Activated CD4-positive, alpha-beta memory T cell treated with anti-CD3 and anti-CD28 coated beads, Interleukin-2, amount 10 ng/mL, durations not matched to agents 7 days and 5 days (primary cell): ENCODE results near the gene CST1. TPM values are rescaled to one million over a fixed set of nuclear protein-coding genes. Genes with fewer than 3 reads are reported as not detected.
"Not testable (repeated sequence)": the region's sequence is repeated elsewhere in the genome, so short reads cannot be mapped to it uniquely, and the experiment has no call there.

Experiments
- CTCF ChIA-PET: fragments of 350-600 bp; sonication (Branson Sonifier 250); formaldehyde crosslinking; loops from one replicate; lab custom pipeline; 2021; ENCODE audit warnings: antibody characterized with exemption, inconsistent platforms; lab: Charles Lee
- POLR2A ChIA-PET: fragments of 350-600 bp; sonication (Branson Sonifier 250); formaldehyde crosslinking; loops from one replicate; lab custom pipeline; 2021; ENCODE audit warnings: antibody characterized with exemption; lab: Charles Lee
- DNase-seq: peaks from one replicate; pipeline ENCODE4 v3.0.0-alpha.2; 2020
- H3K27ac Mint-ChIP-seq: one replicate; pipeline ENCODE4 v1.8.0; 2021; ENCODE audit warnings: mild to moderate bottlenecking, mixed read lengths
- H3K27me3 Mint-ChIP-seq: one replicate; pipeline ENCODE4 v1.8.0; 2021; ENCODE audit warnings: mixed read lengths
- H3K36me3 Mint-ChIP-seq: one replicate; pipeline ENCODE4 v1.8.0; 2021; ENCODE audit warnings: low read depth, mixed read lengths
- H3K4me1 Mint-ChIP-seq: one replicate; pipeline ENCODE4 v1.8.0; 2021; ENCODE audit warnings: mixed read lengths
- H3K4me3 Mint-ChIP-seq: one replicate; pipeline ENCODE4 v1.8.0; 2021; ENCODE audit warnings: mild to moderate bottlenecking, mixed read lengths
- H3K9me3 Mint-ChIP-seq: one replicate; pipeline ENCODE4 v1.8.0; 2021; ENCODE audit warnings: mixed read lengths
- total RNA-seq, 2 experiments: library from RNA; stranded (reverse); gene quantifications; one replicate each; pipeline ENCODE4 v1.2.3, GENCODE V29; 2021

The CST1 gene
- total RNA-seq, 2 experiments from 2014 or later, result not detected

GRCh38 chr20:23749746-23750145 is 989 bp downstream of the CST1 start:
- DNase-seq, result no peak
- no peak overlapping the region for H3K4me3 Mint-ChIP-seq
- ChIA-PET CTCF (no interaction called here), POLR2A (no interaction called here)
- no peaks in the 10 kb centered on the region for H3K4me1 Mint-ChIP-seq
- no peaks in the 10 kb centered on the region for H3K27me3 Mint-ChIP-seq
- H3K27ac Mint-ChIP-seq, result no peak overlapping the region
- H3K36me3 Mint-ChIP-seq, result no peaks in the 10 kb centered on the region
- no peaks in the 10 kb centered on the region for H3K9me3 Mint-ChIP-seq

- H3K4me1 Mint-ChIP-seq, POLR2A ChIA-PET, H3K27ac Mint-ChIP-seq, H3K9me3 Mint-ChIP-seq, DNase-seq, H3K4me3 Mint-ChIP-seq, CTCF ChIA-PET, H3K27me3 Mint-ChIP-seq, H3K36me3 Mint-ChIP-seq: not testable (repeated sequence)
Measured at GRCh38 chr20:23748975-23749374, 1.8 kb downstream of the CST1 start.

GRCh38 chr20:23747551-23747950 is 3.2 kb downstream of the CST1 start:
- H3K36me3 Mint-ChIP-seq, CTCF ChIA-PET, POLR2A ChIA-PET, H3K4me3 Mint-ChIP-seq, H3K27ac Mint-ChIP-seq, H3K27me3 Mint-ChIP-seq, DNase-seq, H3K9me3 Mint-ChIP-seq, H3K4me1 Mint-ChIP-seq: not testable (repeated sequence)

GRCh38 chr20:23747092-23747491 is 3.6 kb downstream of the CST1 start:
- H3K27me3 Mint-ChIP-seq, H3K4me1 Mint-ChIP-seq, POLR2A ChIA-PET, H3K27ac Mint-ChIP-seq, H3K4me3 Mint-ChIP-seq, CTCF ChIA-PET, H3K36me3 Mint-ChIP-seq, H3K9me3 Mint-ChIP-seq, DNase-seq: not testable (repeated sequence)

GRCh38 chr20:23746321-23746720 is 4.4 kb downstream of the CST1 start:
- DNase-seq, result no peak
- POLR2A ChIA-PET, result no interaction called here
- Mint-ChIP-seq H3K9me3 (no peaks in the 10 kb centered on the region), H3K36me3 (no peaks in the 10 kb centered on the region), H3K27ac (no peak overlapping the region), H3K4me1 (no peaks in the 10 kb centered on the region), H3K4me3 (no peak overlapping the region), H3K27me3 (no peaks in the 10 kb centered on the region)
- CTCF ChIA-PET, result no interaction called here

- DNase-seq, result no peak
- Mint-ChIP-seq H3K4me3 (no peak overlapping the region), H3K9me3 (no peaks in the 10 kb centered on the region), H3K27me3 (no peaks in the 10 kb centered on the region), H3K27ac (no peak overlapping the region), H3K36me3 (no peaks in the 10 kb centered on the region), H3K4me1 (no peaks in the 10 kb centered on the region)
- POLR2A ChIA-PET, result no interaction called here
- CTCF ChIA-PET, result no interaction called here
Measured at GRCh38 chr20:23745247-23745646, 5.5 kb downstream of the CST1 start.

- H3K9me3 Mint-ChIP-seq, result no peaks in the 10 kb centered on the region
- DNase-seq, result no peak
- no peaks in the 10 kb centered on the region for H3K27me3 Mint-ChIP-seq
- H3K4me3 Mint-ChIP-seq, result no peak overlapping the region
- no peaks in the 10 kb centered on the region for H3K36me3 Mint-ChIP-seq
- ChIA-PET POLR2A (no interaction called here), CTCF (no interaction called here)
- no peak overlapping the region for H3K27ac Mint-ChIP-seq
- no peaks in the 10 kb centered on the region for H3K4me1 Mint-ChIP-seq
Measured at GRCh38 chr20:23744817-23745216, 5.9 kb downstream of the CST1 start.

- H3K27ac Mint-ChIP-seq, H3K4me3 Mint-ChIP-seq, H3K9me3 Mint-ChIP-seq, H3K27me3 Mint-ChIP-seq, H3K36me3 Mint-ChIP-seq, DNase-seq, H3K4me1 Mint-ChIP-seq, POLR2A ChIA-PET, CTCF ChIA-PET: not testable (repeated sequence)
Measured at GRCh38 chr20:23735391-23735790, 15.3 kb downstream of the CST1 start.

GRCh38 chr20:23734949-23735348 is 15.8 kb downstream of the CST1 start:
- H3K4me3 Mint-ChIP-seq, CTCF ChIA-PET, DNase-seq, H3K27me3 Mint-ChIP-seq, H3K27ac Mint-ChIP-seq, H3K36me3 Mint-ChIP-seq, H3K9me3 Mint-ChIP-seq, POLR2A ChIA-PET, H3K4me1 Mint-ChIP-seq: not testable (repeated sequence)

- POLR2A ChIA-PET, H3K4me3 Mint-ChIP-seq, H3K27me3 Mint-ChIP-seq, H3K9me3 Mint-ChIP-seq, H3K4me1 Mint-ChIP-seq, CTCF ChIA-PET, DNase-seq, H3K36me3 Mint-ChIP-seq, H3K27ac Mint-ChIP-seq: not testable (repeated sequence)
Measured at GRCh38 chr20:23734440-23734839, 16.3 kb downstream of the CST1 start.

- Mint-ChIP-seq H3K4me1 (no peaks in the 10 kb centered on the region), H3K27me3 (peaks cover 2% of the 10 kb centered on the region)
- CTCF ChIA-PET, result no interaction called here
Measured at GRCh38 chr20:23727016-23727415, 23.7 kb downstream of the CST1 start.

GRCh38 chr20:23725102-23725501 is 25.6 kb downstream of the CST1 start:
- no peak overlapping the region for H3K4me3 Mint-ChIP-seq
- H3K36me3 Mint-ChIP-seq, result no peaks in the 10 kb centered on the region
- no peaks in the 10 kb centered on the region for H3K4me1 Mint-ChIP-seq
- no peak for DNase-seq
- ChIA-PET POLR2A (no interaction called here), CTCF (no interaction called here)
- no peaks in the 10 kb centered on the region for H3K9me3 Mint-ChIP-seq
- H3K27ac Mint-ChIP-seq, result no peak overlapping the region
- H3K27me3 Mint-ChIP-seq, result no peaks in the 10 kb centered on the region

More at GRCh38 chr20:23727016-23727415, 23.7 kb downstream of the CST1 start:
- Mint-ChIP-seq H3K27ac (no peak overlapping the region), H3K4me3 (no peak overlapping the region), H3K9me3 (no peaks in the 10 kb centered on the region), H3K36me3 (no peaks in the 10 kb centered on the region)
- no peak for DNase-seq
- POLR2A ChIA-PET, result no interaction called here

GRCh38 chr20:23723659-23724307 is 27.0 kb downstream of the CST1 start:
- CTCF ChIA-PET, result interaction anchor here (1.1 kb wide), 1 partner anchor 22 kb away, joined by 3 read pairs; no protein-coding TSS in a partner anchor
- H3K4me1 Mint-ChIP-seq, H3K9me3 Mint-ChIP-seq, H3K4me3 Mint-ChIP-seq, POLR2A ChIA-PET, H3K27me3 Mint-ChIP-seq, H3K27ac Mint-ChIP-seq, H3K36me3 Mint-ChIP-seq: not testable (repeated sequence)
- peak; percentile 39 for DNase-seq

GRCh38 chr20:23722851-23723250 is 27.9 kb downstream of the CST1 start:
- H3K36me3 Mint-ChIP-seq, DNase-seq, POLR2A ChIA-PET, H3K27ac Mint-ChIP-seq, H3K27me3 Mint-ChIP-seq, H3K4me3 Mint-ChIP-seq, H3K9me3 Mint-ChIP-seq, H3K4me1 Mint-ChIP-seq: not testable (repeated sequence)
- CTCF ChIA-PET, result interaction anchor here (1.1 kb wide), 1 partner anchor 21 kb away, joined by 3 read pairs; no protein-coding TSS in a partner anchor
